GM19240 (cell line): ENCODE results near the gene SEMA3C.

ENCODE experiments used
- DNase-seq: peaks from one replicate; pipeline ENCODE4 v3.0.0; 2011; ENCODE audit warnings: low spot score; ENCODE audit not compliant: insufficient read length

SEMA3C gene

DNA sequence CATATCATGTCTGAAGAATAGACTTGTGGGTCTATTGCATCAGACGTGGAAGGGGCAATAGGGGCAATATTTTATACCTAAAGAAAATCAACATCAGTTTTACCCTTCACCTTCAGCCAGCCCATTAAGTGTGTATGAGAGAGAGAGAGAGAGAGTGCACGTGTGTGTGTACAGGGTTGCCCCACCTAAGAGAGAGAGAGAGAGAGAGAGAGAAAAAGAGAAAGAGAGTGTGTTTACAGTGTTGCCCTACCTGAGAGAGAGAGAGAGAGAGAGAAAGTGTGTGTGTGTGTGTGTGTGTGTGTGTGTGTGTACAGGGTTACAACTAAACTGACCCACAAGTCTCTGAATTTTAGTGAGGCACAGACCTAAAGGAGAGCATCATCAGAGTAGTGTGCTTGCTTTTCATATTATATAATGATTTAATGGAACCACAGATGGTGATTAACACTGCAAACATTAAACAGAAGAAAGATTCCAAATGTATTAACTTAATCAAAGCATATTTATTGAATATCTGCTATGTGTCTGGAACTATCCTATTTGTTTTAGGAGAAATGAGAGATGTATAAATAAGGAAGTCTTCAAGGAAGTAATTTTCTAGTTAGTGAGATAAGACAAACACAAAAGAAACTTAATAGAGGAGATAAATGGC lies 213.6 kb downstream of the SEMA3C start:
- DNase-seq, result no peak

- no peak for DNase-seq
Measured at GRCh38 chr7:80703272-80703671, 215.6 kb downstream of the SEMA3C start.

DNA sequence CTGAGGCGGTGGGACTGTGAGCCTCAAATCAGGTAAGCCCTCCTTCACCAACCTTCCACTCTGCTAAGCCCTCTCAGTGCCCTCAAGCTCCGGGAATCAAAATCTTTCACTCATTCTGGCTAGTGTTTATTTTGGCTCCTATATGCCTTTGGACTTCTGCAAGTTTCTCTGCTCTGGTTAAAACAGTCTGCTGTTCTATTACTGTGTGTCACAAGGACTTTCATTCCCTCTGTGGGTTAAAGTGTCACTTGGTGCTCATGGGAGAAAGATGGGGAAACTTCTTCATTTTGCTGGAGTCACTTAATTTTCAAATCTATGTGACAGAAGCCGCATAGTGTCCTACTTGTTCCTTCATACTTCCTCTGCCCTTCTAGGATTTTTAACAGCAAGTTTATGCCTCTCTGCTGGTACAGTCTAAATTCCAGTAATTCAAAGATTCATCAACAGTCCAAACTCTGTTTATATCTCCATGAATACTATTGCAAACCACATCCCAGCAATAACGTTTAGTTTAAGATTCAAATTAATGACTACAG lies 219.1 kb downstream of the SEMA3C start:
- no peak for DNase-seq

DNA sequence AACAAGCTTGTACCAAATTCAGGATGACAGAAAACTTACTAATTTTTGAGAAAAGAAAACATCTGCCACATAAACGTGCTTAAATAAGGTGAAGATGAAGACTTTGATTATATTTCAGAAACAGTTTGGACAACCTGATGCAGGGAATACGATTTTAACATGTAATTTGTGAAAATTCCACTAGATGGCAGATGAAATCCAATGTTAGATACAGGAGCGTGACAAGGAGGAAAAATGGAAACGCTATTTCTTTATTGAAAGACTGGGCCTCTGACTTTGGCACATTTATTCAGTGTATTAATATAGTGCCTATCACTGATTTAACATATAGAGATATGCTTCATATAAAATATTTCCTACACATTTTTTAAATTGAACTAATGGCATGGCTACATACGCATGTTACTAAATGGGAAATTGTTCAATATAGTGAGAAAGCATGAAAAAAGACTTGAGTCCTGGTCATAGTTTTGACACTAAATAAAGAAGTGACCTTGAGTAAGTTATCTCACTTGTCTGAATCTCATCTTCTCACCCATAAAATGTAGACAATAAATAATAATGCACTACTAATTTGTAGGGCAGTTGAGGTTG lies 219.7 kb downstream of the SEMA3C start:
- DNase-seq, result no peak
